Skeletal muscle tissue (tissue), 4 donors: ENCODE results near the gene NXF1. TPM values are rescaled to one million over a fixed set of nuclear protein-coding genes. Genes with fewer than 3 reads are reported as not detected.
"Not testable (repeated sequence)": the region's sequence is repeated elsewhere in the genome, so short reads cannot be mapped to it uniquely, and the experiment has no call there.

Source experiments
- H3K27ac ChIP-seq: one replicate; pipeline ENCODE4 v1.7.0; 2013; ENCODE audit warnings: mild to moderate bottlenecking, low read depth, low read length, inconsistent platforms
- H3K27me3 ChIP-seq, 3 donors: one replicate each; pipeline ENCODE4 v1.7.0; 2013; ENCODE audit warnings: low read length in 3 of 3; ENCODE audit not compliant: control insufficient read depth in 3 of 3, insufficient read depth in 3 of 3
- H3K36me3 ChIP-seq, 3 donors: one replicate each; pipeline ENCODE4 v1.7.0; 2013; ENCODE audit warnings: low read length in 3 of 3; ENCODE audit not compliant: control insufficient read depth in 3 of 3, insufficient read depth in 3 of 3
- H3K4me1 ChIP-seq, 3 donors: one replicate each; pipeline ENCODE4 v1.7.0; 2013; ENCODE audit warnings: low read length in 3 of 3, mild to moderate bottlenecking in 3 of 3; ENCODE audit not compliant: control insufficient read depth in 3 of 3, insufficient read depth in 3 of 3
- H3K4me3 ChIP-seq, 3 donors: one replicate each; pipeline ENCODE4 v1.7.0; 2013; ENCODE audit warnings: low read length in 3 of 3
- H3K9ac ChIP-seq, 3 donors: one replicate each; pipeline ENCODE4 v1.7.0; 2013; ENCODE audit warnings: low read length in 3 of 3, mild to moderate bottlenecking in 3 of 3, moderate library complexity in 2 of 3, low read depth in 1 of 3
- H3K9me3 ChIP-seq, 3 donors: one replicate each; pipeline ENCODE4 v1.7.0; 2013; ENCODE audit warnings: low read length in 3 of 3; ENCODE audit not compliant: control insufficient read depth in 3 of 3
- total RNA-seq: library from RNA; depleted of rRNA; stranded (reverse); fragments of >200 nt; gene quantifications from one replicate; pipeline ENCODE4 v1.2.3, GENCODE V29; 2014
- donor health status: Osteomylitis.

NXF1 gene
- total RNA-seq, 1 donor from 2014 or later = 12.5 TPM

DNA sequence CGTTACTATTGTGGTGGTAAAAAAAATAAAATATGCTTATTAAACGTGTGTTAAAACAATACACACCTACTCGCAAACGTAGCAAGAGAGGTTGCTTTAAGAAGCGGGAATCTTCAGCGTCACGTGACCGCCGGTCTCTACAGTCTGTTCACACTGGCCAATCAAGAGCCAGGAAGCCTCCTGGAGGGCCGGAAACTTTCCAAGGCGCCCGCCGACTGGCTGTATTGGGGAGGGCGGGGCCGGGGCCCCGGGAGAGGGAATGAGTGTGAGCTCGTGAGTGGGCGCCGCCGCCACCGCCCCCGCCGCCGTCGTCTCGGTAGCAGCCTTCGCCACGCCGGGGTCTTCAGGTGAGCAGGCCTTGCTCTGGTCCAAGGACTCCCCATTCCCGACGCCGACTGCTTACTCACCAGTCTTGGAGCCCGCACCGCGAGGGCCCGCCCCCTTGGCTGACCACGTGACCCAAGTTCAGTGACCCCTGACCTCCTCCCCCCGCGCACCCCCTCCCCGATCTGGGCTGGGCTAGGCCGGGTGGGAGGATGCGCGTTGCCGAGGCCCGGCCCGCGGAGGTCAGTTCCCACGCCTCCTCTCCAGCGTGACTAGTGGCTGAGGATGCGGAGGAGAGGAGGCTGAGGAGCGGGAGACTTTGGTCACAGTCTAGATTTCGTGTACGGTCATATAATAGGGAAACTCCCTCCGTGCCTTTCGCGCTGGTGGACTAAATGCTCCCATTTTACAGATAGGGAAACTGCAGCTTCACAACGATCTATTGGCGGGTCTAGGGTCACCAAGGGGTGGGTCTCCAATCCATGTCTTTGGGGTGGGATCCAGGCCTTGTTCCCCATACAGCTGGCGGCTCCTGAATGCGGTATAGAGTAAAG, 33.9 kb downstream of the NXF1 start, which contains the start of gene TAF6L:
Gene TAF6L, plus strand, starts transcription at position 253 of the 878 bp plus-strand sequence. CDS start 4,388 bp downstream, outside the sequence.
- Histone ChIP-seq H3K4me3 (peak within 1 kb of the TSS; percentile 68 to 93 (median 74)), H3K36me3 (peaks cover 16 to 30% (median 23%) of the 10 kb centered on the region in 3 donors), H3K27me3 (no peaks in the 10 kb centered on the region), H3K9me3 (no peaks in the 10 kb centered on the region), H3K9ac (peak within 1 kb of the TSS; percentile 86 to 94 (median 90)), H3K27ac (peak within 1 kb of the TSS; percentile 95), H3K4me1 (peaks cover 16 to 27% (median 16%) of the 10 kb centered on the region in 3 donors)

DNA sequence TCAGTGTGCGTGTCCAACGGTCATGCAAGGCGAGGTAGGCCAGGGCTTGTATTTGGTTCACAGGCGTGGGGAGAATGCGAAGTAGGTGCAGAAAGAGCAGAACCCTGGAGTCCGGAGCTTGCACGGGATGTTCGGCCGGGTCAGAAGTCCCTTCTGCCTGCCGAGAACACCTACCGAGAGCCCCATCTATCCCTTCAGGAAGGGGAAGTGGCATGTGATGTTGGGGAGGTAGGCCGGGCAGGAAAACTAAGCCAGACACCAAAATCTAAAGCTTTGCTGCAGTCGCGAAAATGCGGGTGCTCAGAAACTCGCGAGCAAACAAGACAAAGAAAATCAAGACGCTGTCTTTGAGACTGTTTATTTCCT, 34.5 kb downstream of the NXF1 start:
- no peaks in the 10 kb centered on the region for H3K27me3 ChIP-seq
- peaks cover 16 to 27% (median 16%) of the 10 kb centered on the region in 3 donors for H3K4me1 ChIP-seq
- H3K27ac ChIP-seq = peak overlapping the region; percentile 95
- peaks cover 15 to 29% (median 23%) of the 10 kb centered on the region in 3 donors for H3K36me3 ChIP-seq
- peak overlapping the region; percentile 86 to 94 (median 90) for H3K9ac ChIP-seq
- peak overlapping the region; percentile 68 to 93 (median 74) for H3K4me3 ChIP-seq
- H3K9me3 ChIP-seq = no peaks in the 10 kb centered on the region

DNA sequence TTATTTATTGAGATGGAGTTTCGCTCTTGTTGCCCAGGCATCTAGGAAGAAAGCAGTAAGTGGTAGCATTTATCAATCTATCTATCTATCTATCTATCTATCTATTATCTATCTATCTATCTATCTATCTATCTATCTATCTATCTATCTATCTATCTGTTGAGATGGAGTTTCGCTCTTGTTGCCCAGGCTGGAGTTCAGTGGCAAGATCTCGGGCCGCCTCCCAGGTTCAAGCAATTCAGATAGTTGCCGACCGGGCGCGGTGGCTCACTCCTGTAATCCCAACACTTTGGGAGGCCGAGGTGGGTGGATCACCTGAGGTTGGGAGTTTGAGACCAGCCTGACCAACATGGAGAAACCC, 44.4 kb downstream of the NXF1 start:
- H3K9ac ChIP-seq, H3K27ac ChIP-seq, H3K27me3 ChIP-seq, H3K9me3 ChIP-seq: not testable (repeated sequence)
- Histone ChIP-seq H3K4me3 (peak overlapping the region; percentile 38 to 97 (median 94)), H3K4me1 (peaks cover 13 to 15% (median 13%) of the 10 kb centered on the region in 3 donors), H3K36me3 (peaks cover 9 to 11% (median 9%) of the 10 kb centered on the region in 3 donors)

DNA sequence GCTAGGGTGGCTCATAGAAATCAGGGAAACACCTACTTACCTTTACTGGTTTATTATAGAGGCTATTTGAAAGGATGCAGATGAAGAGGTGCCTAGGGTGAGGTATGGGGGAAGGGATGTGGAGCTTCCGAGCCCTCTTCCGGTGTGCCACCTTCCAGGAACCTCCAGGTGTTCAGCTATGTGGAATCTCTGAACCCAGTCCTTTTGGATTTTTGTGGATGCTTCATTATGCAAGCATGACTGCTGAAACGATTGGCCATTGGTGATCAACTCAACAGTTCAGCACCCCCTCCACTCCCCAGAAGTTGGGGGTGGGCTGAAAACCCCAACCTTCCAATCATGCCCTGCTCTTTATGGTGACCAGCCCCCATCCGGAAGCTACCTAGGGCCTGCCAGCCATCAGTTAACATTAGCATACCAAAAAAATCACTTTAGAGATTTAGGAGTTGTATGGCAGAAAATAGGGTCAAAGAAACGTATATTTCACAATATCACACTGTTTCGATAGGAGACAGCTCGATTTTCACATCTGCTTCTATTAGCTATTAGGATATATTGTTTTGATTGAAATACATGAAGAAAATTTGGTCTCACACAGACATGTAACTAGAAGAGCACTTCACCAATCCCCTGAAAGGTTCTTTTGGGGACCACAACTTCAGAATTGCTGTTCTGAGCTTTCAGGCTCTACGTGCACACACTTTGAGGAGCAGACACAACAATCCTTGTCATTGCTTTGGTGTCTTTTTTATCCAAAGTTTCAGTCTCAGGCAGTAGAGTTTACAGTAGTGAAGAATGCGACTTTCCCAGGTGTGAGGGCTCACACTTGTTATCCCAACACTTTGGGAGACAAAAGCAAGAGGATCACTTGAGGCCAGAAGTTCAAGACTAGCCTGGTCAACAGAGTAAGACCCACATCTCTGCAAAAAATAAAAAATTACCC, 47.1 kb downstream of the NXF1 start:
- Histone ChIP-seq H3K4me3 (no peak overlapping the region), H3K9me3 (no peaks in the 10 kb centered on the region), H3K27me3 (no peaks in the 10 kb centered on the region), H3K36me3 (peaks cover 5 to 8% (median 5%) of the 10 kb centered on the region in 3 donors), H3K4me1 (peaks cover 18 to 30% (median 22%) of the 10 kb centered on the region in 3 donors), H3K9ac (no peak overlapping the region), H3K27ac (no peak overlapping the region)

DNA sequence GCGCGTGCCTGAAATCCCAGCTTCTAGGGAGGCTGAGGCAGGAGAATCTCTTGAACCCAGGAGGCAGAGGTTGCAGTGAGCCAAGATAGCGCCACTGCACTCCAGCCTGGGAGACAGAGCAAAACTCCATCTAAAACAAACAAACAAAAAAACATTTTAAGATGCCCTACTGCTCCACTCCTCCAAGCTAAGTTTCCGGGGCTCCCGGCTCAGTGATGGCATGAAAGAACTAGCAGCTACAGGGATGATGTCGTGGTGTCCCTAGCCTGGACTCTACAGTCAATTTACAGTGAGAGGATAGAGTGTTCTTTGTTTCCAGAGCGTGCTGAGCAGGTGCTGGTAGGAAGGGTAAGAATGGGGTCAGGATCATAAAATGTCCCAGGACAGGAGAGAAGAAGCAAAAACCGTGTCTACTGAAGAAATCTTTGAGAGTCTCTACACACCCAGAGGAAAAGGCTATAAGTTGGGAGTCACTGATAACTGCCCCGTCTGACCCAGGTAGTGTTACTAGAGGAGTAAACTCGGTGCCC, 50.1 kb downstream of the NXF1 start:
- Histone ChIP-seq H3K27ac (no peak overlapping the region), H3K9ac (no peak overlapping the region), H3K36me3 (peaks cover 9 to 14% (median 13%) of the 10 kb centered on the region in 3 donors), H3K4me3 (no peak overlapping the region), H3K4me1 (peaks cover 15 to 24% (median 17%) of the 10 kb centered on the region in 3 donors), H3K27me3 (no peaks in the 10 kb centered on the region), H3K9me3 (no peaks in the 10 kb centered on the region)

DNA sequence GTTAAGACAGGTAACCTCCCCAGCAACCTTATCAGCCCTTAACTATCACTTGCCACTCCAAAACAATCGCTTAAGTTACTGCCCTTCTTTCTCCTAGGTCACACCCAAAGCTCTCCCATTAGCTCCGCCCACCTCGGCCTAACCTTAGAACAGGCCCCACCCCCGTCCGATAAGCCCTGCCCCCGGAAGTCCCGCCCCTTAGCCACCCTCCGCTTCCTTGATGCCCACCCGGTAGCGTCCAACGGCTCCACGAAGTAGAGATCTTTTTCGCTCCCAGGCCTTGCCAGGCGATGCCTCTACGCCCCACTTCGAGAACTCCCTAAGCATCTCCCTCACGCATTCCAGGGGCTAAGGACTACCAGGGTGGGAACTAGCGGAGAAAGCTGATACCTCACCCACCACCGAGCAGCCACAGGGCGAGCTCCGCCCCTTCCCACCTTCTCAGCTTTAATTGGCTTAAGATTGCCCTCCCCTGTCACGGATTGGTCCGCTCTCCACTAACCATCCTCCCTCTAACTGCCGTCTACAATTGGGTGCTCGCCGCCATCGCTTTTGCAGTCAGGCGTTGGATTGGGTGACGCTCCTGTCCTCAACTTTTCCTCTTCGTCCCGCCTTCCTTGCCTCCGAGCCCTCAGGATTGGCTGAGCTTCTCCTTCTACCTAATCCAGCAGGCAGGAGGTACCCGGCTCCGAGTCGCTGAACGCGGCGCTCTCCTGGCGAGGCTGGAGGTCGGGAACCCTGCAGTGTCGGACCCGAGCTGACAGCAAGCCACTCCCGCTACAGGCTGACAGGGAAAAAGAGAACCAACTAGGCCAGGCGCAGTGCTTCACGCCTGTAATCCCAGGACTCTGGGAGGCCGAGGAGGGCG, 51.3 kb downstream of the NXF1 start, which contains the start of gene ZBTB3:
Gene ZBTB3, minus strand, starts transcription at position 425 of the 868 bp plus-strand sequence. CDS start 496 bp downstream, outside the sequence.
- H3K4me1 ChIP-seq = peaks cover 15 to 24% (median 17%) of the 10 kb centered on the region in 3 donors
- H3K4me3 ChIP-seq = peak within 1 kb of the TSS; percentile 93 to 99 (median 95)
- no peaks in the 10 kb centered on the region for H3K9me3 ChIP-seq
- no peaks in the 10 kb centered on the region for H3K27me3 ChIP-seq
- peak within 1 kb of the TSS; percentile 89 for H3K27ac ChIP-seq
- peaks cover 9 to 14% (median 13%) of the 10 kb centered on the region in 3 donors for H3K36me3 ChIP-seq
- peak within 1 kb of the TSS; percentile 84 to 99 (median 93) for H3K9ac ChIP-seq

DNA sequence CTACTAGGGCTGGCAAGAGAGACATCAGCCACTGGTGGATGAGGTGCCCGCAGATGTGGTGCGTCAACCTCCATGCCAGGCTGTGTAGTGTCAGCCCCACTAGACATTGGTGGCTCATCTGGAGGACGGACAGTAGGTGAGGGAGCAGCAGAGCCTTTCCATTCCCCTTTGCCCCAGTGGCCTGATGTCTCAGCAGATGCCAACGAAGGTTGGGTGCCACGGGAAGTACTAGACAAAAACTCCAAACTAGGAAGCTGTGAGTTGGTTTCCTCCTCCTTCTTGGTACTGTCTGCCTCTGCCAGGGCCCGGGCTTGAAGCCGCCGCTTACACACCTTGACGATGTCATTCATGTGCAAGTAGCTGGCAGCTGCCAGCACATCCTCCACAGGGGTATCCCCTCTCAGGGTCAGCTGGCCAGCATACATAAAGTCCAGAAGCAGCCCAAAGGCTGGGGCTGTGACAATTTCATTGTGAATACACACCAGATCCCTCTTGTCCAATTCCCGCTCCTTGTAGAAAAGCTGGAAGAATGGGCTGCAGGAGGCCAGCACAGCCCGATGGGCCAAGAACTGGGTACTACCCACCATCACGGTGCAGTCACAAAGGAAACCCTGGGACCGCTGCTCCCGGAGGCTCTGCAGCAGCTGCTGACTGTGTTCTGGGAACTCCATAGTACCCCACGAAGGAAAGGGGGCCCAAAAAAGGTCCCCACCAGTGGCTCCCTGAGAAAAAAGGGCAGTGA, 52.1 kb downstream of the NXF1 start:
- H3K9ac ChIP-seq = peak overlapping the region; percentile 34 to 99 (median 93)
- peaks cover 9 to 14% (median 13%) of the 10 kb centered on the region in 3 donors for H3K36me3 ChIP-seq

DNA sequence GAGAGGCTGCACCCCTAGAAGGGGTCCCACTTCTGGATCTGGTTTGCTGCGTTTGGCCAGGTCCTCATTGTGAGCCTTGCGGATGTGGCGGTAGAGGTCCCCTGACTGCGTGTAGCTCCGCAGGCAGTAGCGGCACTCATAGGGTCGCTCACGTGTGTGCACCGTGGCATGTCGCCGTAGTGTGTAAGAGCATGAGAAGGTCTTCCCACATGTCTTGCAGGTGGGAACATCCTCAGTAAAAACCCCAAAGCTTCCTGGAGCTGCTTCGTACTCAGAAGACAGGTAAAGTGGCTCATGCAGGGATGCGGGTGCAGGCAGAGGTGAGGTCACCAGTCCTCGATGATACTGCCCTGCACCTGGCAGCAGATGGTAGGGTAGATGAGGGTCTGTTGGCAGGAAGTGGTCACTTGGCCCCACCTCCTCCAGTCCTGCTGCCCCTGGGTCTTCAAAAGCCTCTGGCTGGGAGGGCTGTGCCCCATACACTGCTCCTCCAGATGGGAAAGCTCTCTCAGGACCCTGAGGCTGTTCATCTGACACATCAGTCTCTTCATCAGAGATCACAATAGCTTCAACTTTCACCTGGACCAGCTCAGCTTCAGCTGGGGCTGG, 53.0 kb downstream of the NXF1 start:
- H3K4me1 ChIP-seq = peaks cover 15 to 24% (median 17%) of the 10 kb centered on the region in 3 donors
- no peak overlapping the region for H3K27ac ChIP-seq
- H3K27me3 ChIP-seq = no peaks in the 10 kb centered on the region
- H3K36me3 ChIP-seq = peaks cover 9 to 14% (median 13%) of the 10 kb centered on the region in 3 donors
- no peaks in the 10 kb centered on the region for H3K9me3 ChIP-seq
- H3K9ac ChIP-seq = no peak overlapping the region
- H3K4me3 ChIP-seq = no peak overlapping the region

More for the DNA sequence above, 52.1 kb downstream of the NXF1 start:
- peaks cover 15 to 24% (median 17%) of the 10 kb centered on the region in 3 donors for H3K4me1 ChIP-seq
- H3K9me3 ChIP-seq = no peaks in the 10 kb centered on the region
- peak overlapping the region; percentile 89 for H3K27ac ChIP-seq
- no peaks in the 10 kb centered on the region for H3K27me3 ChIP-seq
- peak overlapping the region; percentile 93 to 99 (median 95) for H3K4me3 ChIP-seq
